Measurements from ENCODE around the gene THAP4.

Gene THAP4

DNA sequence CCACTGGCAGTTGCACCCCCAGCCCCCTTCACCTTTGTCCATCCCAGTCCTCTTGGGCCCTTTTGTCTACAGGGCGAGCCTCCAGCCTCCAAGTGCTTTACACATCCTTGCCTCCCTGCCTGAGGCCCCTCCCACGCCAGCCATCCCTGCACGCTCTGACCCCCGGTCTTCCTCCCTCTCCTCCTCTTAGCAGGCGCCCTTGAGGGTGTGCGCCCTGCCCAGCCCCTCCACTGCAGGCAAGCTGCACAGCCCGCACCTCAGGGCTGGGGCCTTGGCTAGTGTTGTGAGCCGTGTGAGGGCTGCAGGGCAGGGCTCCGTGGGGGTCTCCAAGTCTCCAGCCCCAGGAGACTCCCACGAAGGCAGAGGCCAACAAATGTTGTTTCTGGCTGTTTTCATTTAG lies 71.5 kb downstream of the THAP4 start:
- ATAC-seq, result no peak
- TF ChIP-seq, protein P1, sequence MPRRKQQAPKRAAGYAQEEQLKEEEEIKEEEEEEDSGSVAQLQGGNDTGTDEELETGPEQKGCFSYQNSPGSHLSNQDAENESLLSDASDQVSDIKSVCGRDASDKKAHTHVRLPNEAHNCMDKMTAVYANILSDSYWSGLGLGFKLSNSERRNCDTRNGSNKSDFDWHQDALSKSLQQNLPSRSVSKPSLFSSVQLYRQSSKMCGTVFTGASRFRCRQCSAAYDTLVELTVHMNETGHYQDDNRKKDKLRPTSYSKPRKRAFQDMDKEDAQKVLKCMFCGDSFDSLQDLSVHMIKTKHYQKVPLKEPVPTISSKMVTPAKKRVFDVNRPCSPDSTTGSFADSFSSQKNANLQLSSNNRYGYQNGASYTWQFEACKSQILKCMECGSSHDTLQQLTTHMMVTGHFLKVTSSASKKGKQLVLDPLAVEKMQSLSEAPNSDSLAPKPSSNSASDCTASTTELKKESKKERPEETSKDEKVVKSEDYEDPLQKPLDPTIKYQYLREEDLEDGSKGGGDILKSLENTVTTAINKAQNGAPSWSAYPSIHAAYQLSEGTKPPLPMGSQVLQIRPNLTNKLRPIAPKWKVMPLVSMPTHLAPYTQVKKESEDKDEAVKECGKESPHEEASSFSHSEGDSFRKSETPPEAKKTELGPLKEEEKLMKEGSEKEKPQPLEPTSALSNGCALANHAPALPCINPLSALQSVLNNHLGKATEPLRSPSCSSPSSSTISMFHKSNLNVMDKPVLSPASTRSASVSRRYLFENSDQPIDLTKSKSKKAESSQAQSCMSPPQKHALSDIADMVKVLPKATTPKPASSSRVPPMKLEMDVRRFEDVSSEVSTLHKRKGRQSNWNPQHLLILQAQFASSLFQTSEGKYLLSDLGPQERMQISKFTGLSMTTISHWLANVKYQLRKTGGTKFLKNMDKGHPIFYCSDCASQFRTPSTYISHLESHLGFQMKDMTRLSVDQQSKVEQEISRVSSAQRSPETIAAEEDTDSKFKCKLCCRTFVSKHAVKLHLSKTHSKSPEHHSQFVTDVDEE (CRISPR knock-in tag; IDR thresholded peaks at IDR 0.05), result no peak
- TF ChIP-seq PPARA (CRISPR knock-in tag; IDR thresholded peaks at IDR 0.05; ENCODE audit: borderline replicate concordance) (no peak), CSDC2 (CRISPR knock-in tag; IDR thresholded peaks at IDR 0.05) (no peak), TOX (CRISPR knock-in tag; IDR thresholded peaks at IDR 0.05; ENCODE audit: borderline replicate concordance) (no peak), ISL1 (CRISPR knock-in tag; IDR thresholded peaks at IDR 0.05) (no peak), RARB (CRISPR knock-in tag; IDR thresholded peaks at IDR 0.05) (no peak)
- TF ChIP-seq, protein P2, sequence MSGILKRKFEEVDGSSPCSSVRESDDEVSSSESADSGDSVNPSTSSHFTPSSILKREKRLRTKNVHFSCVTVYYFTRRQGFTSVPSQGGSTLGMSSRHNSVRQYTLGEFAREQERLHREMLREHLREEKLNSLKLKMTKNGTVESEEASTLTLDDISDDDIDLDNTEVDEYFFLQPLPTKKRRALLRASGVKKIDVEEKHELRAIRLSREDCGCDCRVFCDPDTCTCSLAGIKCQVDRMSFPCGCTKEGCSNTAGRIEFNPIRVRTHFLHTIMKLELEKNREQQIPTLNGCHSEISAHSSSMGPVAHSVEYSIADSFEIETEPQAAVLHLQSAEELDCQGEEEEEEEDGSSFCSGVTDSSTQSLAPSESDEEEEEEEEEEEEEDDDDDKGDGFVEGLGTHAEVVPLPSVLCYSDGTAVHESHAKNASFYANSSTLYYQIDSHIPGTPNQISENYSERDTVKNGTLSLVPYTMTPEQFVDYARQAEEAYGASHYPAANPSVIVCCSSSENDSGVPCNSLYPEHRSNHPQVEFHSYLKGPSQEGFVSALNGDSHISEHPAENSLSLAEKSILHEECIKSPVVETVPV (CRISPR knock-in tag; IDR thresholded peaks at IDR 0.05), result no peak

DNA sequence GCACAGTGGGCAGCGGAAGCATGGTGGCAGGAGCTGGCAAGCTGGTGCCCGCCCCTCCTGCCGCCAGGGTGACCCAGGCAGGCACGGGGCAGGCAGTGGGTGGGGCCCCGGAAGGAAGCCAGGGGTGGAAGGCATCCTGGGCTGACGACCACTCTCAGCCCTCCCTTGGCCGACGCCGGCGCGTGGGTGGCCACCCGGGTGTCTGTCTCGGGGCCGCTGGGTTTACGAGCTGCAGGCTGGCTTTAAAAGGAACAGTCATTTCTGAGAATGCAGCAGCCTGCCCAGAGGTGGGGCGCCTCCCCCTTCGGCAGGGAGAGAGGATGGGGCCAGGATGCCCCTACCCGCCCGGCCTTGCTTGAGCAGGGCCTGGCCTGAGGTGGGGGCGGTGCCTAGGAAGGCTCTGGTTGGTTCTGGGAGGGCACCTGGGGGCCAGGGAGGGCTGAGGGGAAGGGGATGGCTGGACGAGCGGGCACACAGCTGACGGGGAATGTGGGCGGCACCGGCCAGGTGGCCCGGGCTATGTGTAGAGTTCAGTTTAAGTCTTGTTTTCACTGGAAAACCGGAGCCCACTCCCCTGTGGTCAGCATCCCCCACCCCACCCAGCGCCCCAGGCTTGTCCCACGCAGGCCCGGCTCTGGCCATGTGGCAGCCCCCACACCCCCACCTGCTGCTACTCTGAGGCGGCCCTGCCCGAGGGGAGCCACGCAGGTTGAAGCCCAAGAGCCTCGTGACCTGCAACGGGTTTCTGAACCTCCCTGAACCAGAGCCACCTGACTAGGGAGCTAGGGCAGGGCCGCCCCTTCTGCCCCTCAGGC lies 72.2 kb downstream of the THAP4 start:
- no peak for ATAC-seq
- TF ChIP-seq, protein P3, sequence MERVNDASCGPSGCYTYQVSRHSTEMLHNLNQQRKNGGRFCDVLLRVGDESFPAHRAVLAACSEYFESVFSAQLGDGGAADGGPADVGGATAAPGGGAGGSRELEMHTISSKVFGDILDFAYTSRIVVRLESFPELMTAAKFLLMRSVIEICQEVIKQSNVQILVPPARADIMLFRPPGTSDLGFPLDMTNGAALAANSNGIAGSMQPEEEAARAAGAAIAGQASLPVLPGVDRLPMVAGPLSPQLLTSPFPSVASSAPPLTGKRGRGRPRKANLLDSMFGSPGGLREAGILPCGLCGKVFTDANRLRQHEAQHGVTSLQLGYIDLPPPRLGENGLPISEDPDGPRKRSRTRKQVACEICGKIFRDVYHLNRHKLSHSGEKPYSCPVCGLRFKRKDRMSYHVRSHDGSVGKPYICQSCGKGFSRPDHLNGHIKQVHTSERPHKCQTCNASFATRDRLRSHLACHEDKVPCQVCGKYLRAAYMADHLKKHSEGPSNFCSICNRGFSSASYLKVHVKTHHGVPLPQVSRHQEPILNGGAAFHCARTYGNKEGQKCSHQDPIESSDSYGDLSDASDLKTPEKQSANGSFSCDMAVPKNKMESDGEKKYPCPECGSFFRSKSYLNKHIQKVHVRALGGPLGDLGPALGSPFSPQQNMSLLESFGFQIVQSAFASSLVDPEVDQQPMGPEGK (CRISPR knock-in tag; IDR thresholded peaks at IDR 0.05; ENCODE audit: borderline replicate concordance), result no peak
- TF ChIP-seq, protein P1 (CRISPR knock-in tag; IDR thresholded peaks at IDR 0.05), result no peak
- TF ChIP-seq ZC3H10 (CRISPR knock-in tag; IDR thresholded peaks at IDR 0.05), result no peak
- TF ChIP-seq OSR1 (CRISPR knock-in tag; IDR thresholded peaks at IDR 0.05), result no peak
- no peak for TF ChIP-seq TCF4 (CRISPR knock-in tag; IDR thresholded peaks at IDR 0.05; ENCODE audit: borderline replicate concordance)

DNA sequence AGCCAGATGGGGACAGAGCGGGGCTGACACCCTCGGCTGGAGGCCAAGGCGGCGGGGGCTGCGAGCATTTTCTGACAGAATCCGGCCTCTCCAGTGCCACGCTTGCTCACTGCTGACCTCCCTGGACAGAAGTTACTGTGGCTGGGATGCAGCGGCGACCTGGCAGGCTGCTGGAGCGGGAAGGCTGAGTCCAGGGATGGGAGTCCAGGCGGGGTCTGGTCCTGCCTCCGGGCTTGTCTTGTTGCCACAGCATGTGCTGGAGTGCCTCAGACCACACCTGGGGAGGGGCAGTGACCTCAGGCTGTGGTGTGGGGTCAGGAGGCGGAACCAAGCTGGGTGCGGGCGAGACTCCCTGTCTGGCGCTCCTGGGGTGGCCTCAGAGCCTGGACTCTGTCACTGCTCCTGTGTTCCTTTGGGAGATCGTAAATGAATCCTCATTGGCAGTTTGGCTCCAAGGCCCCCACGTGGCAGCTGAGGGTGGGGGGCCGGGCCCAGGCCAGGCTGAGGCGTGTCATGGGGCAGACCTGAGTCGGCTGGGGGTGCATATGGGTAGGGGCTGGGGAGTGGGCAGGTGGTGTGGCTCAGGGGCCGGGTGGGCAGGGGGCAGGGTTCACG lies 72.9 kb downstream of the THAP4 start:
- TF ChIP-seq CSDC2 (CRISPR knock-in tag; IDR thresholded peaks at IDR 0.05) (no peak), ZNF565 (CRISPR knock-in tag; conservative IDR thresholded peaks at IDR 0.05; ENCODE audit: low read depth) (no peak), ZFP3 (CRISPR knock-in tag; IDR thresholded peaks at IDR 0.05) (no peak), PPARA (CRISPR knock-in tag; IDR thresholded peaks at IDR 0.05; ENCODE audit: borderline replicate concordance) (no peak)
- TF ChIP-seq, protein P4, sequence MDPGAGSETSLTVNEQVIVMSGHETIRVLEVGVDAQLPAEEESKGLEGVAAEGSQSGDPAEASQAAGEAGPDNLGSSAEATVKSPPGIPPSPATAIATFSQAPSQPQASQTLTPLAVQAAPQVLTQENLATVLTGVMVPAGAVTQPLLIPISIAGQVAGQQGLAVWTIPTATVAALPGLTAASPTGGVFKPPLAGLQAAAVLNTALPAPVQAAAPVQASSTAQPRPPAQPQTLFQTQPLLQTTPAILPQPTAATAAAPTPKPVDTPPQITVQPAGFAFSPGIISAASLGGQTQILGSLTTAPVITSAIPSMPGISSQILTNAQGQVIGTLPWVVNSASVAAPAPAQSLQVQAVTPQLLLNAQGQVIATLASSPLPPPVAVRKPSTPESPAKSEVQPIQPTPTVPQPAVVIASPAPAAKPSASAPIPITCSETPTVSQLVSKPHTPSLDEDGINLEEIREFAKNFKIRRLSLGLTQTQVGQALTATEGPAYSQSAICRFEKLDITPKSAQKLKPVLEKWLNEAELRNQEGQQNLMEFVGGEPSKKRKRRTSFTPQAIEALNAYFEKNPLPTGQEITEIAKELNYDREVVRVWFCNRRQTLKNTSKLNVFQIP (CRISPR knock-in tag; IDR thresholded peaks at IDR 0.05; ENCODE audit: borderline replicate concordance, low read depth), result no peak

DNA sequence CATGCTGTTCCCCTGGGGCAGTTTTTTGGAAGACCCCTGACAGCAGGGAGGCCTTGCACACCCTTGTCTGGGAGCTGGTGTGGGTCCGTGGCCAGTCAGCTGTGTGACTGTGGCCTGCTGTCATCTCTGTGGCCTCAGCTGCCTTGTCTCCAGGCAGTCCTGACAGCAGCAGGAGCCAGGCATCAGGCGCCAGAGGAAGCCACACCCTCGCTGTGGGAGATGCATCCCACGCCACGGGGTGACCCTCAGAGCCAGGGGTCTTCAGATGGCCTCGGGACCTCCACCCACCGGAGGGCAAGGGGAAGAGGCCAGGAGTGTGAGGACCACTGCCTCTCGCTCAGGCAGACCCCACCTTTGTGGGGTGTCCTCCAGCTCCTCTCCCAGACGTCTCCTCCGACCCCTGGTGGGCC lies 73.4 kb downstream of the THAP4 start:
- no peak for ATAC-seq
- no peak for TF ChIP-seq ISL1 (CRISPR knock-in tag; IDR thresholded peaks at IDR 0.05)
- TF ChIP-seq, protein P3 (CRISPR knock-in tag; IDR thresholded peaks at IDR 0.05; ENCODE audit: borderline replicate concordance), result no peak

More for the DNA sequence above, 72.9 kb downstream of the THAP4 start:
- no peak for ATAC-seq
